NCI-H526 (cell line): ENCODE measurements around the gene TEFM.
"Not testable (repeated sequence)": the region's sequence is repeated elsewhere in the genome, so short reads cannot be mapped to it uniquely, and the experiment has no call there.

Experiments
- DNase-seq, 2 experiments: peaks; one replicate each; lab custom pipeline; 2025; lab: John Stamatoyannopoulos, UW

TEFM gene

GRCh38 chr17:30920683-30921543, 14.9 kb upstream of the TEFM start:
- no peak for DNase-seq

GRCh38 chr17:30920282-30920681, 14.2 kb upstream of the TEFM start:
- no peak for DNase-seq

GRCh38 chr17:30917050-30917449, 11.0 kb upstream of the TEFM start:
- no peak for DNase-seq

GRCh38 chr17:30915833-30916611, 10.0 kb upstream of the TEFM start:
- DNase-seq, result no peak

GRCh38 chr17:30913955-30914354, 7.9 kb upstream of the TEFM start:
- DNase-seq, result peak in 1 of 2 experiments; percentile 12

- DNase-seq, result not testable (repeated sequence)
Measured at GRCh38 chr17:30910151-30910550, 4.1 kb upstream of the TEFM start.

- DNase-seq, result no peak
Measured at GRCh38 chr17:30908717-30909420, 2.8 kb upstream of the TEFM start.

GRCh38 chr17:30905742-30906100, 317 bp downstream of the TEFM start:
- no peak for DNase-seq

- no peak for DNase-seq
Measured at GRCh38 chr17:30897311-30897710, 8.7 kb downstream of the TEFM start.

GRCh38 chr17:30894236-30894635, 11.8 kb downstream of the TEFM start:
- no peak for DNase-seq

- DNase-seq, result no peak
Measured at GRCh38 chr17:30886187-30886586, 19.9 kb downstream of the TEFM start.

- no peak for DNase-seq
Measured at GRCh38 chr17:30869005-30869404, 37.0 kb downstream of the TEFM start.

- DNase-seq, result no peak
Measured at GRCh38 chr17:30864636-30865035, 41.4 kb downstream of the TEFM start.

GRCh38 chr17:30858556-30859250, 47.3 kb downstream of the TEFM start:
- no peak for DNase-seq

- DNase-seq, result no peak
Measured at GRCh38 chr17:30854146-30854545, 51.9 kb downstream of the TEFM start.
